Gastroesophageal sphincter (tissue), 3 donors: ENCODE results near the gene TBC1D9.

ENCODE experiments used
- EP300 ChIP-seq: sonication (generic); formaldehyde crosslinking; IDR thresholded peaks from one replicate; pipeline ENCODE4 v1.6.1; 2017; ENCODE audit warnings: antibody characterized with exemption, mild to moderate bottlenecking
- POLR2A ChIP-seq, 2 donors: fragments of 450-650 bp; IDR thresholded peaks; one replicate each; pipeline ENCODE4 v1.6.1; 2017; ENCODE audit warnings: antibody characterized with exemption in 2 of 2, mild to moderate bottlenecking in 2 of 2, moderate library complexity in 1 of 2
- POLR2AphosphoS5 ChIP-seq: sonication (generic); formaldehyde crosslinking; IDR thresholded peaks from one replicate; pipeline ENCODE4 v1.6.1; 2017; ENCODE audit warnings: antibody characterized with exemption
- TF ChIP-seq, protein P1 (sequence below), 4 experiments: fragments of 200-600 bp in 2 of 4; fragments of 450-650 bp in 2 of 4; sonication (generic) in 1 of 4; IDR thresholded peaks; one replicate each; pipeline ENCODE4 v1.5.1; 2017 to 2019; ENCODE audit warnings: antibody characterized with exemption in 4 of 4, mild to moderate bottlenecking in 2 of 4, moderate library complexity in 2 of 4

DNA sequence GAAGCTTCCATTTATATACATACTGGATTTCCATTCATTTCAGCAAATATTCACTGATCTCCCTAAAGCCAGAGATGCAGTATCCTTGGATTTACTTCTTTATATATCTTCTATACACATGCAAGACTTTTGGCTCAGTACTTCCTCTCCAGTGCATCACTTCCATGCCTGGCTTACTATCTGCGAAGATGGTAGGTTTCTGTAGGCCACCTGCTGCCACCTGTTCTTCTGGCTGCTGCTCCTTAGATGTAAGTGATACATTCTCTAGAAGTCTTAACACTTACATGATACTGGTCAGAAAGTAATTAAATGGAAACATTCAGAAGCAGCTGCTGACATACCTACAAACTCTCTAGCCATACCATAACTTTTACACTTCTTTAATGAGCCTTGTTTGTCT lies 48.9 kb downstream of the TBC1D9 start:
- TF ChIP-seq, protein P1, sequence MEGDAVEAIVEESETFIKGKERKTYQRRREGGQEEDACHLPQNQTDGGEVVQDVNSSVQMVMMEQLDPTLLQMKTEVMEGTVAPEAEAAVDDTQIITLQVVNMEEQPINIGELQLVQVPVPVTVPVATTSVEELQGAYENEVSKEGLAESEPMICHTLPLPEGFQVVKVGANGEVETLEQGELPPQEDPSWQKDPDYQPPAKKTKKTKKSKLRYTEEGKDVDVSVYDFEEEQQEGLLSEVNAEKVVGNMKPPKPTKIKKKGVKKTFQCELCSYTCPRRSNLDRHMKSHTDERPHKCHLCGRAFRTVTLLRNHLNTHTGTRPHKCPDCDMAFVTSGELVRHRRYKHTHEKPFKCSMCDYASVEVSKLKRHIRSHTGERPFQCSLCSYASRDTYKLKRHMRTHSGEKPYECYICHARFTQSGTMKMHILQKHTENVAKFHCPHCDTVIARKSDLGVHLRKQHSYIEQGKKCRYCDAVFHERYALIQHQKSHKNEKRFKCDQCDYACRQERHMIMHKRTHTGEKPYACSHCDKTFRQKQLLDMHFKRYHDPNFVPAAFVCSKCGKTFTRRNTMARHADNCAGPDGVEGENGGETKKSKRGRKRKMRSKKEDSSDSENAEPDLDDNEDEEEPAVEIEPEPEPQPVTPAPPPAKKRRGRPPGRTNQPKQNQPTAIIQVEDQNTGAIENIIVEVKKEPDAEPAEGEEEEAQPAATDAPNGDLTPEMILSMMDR (IDR thresholded peaks at IDR 0.05): no peak
- TF ChIP-seq POLR2A (IDR thresholded peaks at IDR 0.05) (no peak), EP300 (no peak), POLR2AphosphoS5 (no peak)
